Fibroblast of skin of scalp (primary cell): ENCODE data around the gene SBSN. TPM values are rescaled to one million over a fixed set of nuclear protein-coding genes. Genes with fewer than 3 reads are reported as not detected.

ENCODE experiments used
- DNase-seq: peaks from one replicate; pipeline ENCODE4 v3.0.0-alpha.2; 2013
- polyA plus RNA-seq, 2 experiments: library from polyadenylated mRNA; unstranded; fragments of 120-200 nt; gene quantifications; one replicate each; pipeline ENCODE4 v1.2.1, GENCODE V29; 2013; ENCODE audit not compliant: insufficient read length in 2 of 2

Gene SBSN, protein sequence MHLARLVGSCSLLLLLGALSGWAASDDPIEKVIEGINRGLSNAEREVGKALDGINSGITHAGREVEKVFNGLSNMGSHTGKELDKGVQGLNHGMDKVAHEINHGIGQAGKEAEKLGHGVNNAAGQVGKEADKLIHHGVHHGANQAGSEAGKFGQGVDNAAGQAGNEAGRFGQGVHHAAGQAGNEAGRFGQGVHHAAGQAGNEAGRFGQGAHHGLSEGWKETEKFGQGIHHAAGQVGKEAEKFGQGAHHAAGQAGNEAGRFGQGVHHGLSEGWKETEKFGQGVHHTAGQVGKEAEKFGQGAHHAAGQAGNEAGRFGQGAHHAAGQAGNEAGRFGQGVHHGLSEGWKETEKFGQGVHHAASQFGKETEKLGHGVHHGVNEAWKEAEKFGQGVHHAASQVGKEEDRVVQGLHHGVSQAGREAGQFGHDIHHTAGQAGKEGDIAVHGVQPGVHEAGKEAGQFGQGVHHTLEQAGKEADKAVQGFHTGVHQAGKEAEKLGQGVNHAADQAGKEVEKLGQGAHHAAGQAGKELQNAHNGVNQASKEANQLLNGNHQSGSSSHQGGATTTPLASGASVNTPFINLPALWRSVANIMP
- polyA plus RNA-seq (2013, experiment 1 of 2; ENCODE audit: insufficient read length) = 1.5 TPM
- 1.3 TPM for polyA plus RNA-seq (2013, experiment 2 of 2; ENCODE audit: insufficient read length)

DNA sequence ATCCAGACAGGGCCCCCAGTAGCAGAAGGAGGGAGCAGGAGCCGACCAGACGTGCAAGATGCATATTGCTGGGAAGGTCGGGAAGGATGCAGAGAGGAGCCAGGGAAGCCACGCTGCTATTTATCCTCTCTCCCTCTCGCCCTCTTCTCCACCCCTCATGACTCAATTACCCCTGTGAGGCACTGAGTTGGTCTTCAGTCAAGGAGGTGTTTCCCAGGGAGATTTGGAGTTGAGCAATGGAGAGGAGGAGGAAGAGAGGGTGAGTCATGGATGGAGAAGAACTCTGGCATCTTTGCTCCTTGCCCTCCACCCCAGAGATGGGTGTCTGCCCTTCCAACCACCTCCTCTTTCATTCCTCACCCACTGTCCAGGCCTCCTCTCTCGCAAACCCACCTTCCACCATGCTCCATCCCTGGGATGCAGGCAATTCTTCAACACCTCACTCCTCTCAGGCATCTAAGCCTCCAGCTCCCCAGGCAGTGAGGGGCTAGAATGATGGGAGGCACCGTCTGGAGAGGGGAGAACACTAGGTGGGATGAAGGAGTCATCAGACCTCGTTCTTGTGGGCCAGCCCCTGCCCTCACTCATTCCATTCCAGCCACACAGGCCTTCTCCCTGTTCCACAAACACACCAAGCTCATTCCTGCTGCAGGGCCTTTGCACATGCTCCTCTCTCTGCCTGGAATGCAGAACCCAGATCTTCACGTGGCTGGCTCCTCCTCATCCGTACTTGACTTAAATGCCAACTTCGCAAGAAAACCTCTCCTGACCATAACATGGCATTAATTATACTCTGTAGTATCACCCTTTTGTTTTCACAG, at the start of gene SBSN:
SBSN (minus strand) TSS at position 94 of the 821 bp plus-strand sequence; CDS start at position 64, 30 bp downstream.
- peak; percentile 67 for DNase-seq

DNA sequence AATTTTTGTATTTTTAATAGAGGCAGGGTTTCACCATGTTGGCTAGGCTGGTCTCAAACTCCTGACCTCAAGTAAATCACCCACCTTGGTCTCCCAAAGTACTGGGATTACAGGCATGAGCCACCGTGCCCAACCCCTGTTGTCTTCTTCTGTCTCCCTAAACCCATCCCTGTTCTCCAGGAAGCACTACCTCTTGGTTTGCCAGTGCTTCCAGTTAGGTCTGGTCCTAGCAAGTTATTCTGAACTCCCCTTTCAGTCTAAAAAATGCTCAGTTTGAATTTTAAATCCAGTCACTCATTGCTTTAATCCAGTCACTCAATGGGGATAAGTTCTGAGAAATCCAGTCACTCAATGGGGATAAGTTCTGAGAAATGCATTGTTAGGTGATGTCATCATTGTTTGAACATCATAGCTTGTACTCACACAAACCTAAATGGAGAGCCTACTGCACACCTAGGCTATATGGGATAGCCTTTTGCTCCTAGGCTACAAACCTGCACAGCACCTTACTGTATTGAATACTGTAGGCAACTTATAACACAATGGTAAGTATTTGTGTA, 43.4 kb upstream of the SBSN start:
- no peak for DNase-seq

DNA sequence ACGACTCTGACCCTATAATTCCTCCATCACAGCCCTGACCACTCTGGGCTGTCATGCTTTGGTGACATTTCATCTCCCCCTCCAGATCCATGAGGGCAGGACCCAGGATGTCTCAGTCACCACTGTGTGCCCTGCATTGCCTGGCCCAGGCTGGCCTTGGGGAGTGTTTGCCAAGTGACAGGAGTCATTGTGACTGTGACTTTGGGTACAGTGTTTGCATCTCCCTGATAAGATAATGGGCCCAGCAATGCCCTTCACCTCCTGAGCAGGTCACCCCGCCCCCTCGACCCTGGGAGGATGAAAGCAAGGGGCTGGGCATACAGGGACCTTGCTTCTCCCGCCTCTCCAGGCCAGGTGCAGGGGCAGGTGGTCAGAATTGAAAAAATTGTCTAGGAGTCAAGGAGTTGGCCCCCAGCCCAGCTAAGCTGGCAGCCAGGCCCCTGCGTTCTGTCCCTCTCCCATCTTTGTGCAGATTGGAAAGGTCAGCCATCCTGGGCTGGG, 41.2 kb upstream of the SBSN start:
- no peak for DNase-seq

DNA sequence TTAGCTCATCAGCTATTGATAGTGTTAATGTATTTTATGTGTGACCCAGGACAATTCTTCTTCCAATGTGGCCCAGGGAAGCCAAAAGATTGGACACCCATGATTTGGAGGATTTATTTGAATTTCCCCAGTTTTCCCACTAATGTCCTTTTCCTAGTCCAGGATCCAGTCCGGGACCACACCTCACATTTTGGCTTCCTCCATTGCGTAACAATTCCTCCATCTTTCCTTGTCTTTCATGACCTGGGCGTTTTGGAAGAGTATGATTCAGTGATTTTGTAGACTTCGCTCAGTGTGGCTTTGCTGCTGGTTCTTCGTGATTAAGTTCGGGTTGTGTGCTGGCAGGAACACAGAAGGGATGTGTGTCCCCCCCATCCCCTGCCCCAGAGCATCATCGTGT, 38.6 kb upstream of the SBSN start:
- no peak for DNase-seq

DNA sequence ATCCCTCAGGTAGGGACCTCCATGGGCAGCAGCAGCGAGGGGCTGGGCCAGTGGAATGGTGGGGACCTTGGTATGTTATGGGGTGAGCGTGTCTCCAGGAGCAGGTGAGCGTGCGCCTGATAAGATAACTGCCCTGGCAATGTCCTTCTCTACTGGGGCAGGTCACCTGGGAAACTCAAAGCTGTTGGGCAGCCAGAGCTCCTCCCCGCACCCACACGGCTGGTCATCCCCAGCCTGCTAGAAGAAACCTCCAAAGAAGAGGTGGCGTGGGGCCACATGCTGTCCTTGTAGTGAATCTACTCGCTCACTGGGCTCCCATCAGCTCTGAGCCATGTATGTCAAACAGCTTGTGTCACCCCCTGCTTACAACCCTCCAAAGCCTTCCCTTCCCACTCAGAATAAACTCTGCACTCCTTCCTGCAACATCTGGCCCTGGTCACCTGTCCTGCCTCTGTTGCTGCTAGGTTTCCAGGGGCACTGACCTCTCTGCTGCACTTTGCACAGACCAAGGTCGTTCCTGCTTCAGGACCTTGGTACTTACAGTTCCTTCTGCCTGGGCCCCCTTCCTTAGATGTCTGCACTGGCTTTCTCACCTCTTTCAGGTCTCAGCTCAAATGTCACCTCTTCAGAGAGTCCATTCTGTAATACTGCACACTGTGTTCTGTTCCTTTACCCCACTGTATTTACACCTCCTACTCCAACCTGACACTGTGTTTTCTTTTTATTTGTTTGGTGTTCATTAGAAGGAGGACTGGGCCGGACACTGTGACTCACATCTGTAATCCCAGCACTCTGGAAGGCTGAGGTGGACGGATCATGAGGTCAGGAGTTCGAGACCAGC, 37.1 kb upstream of the SBSN start:
- no peak for DNase-seq

DNA sequence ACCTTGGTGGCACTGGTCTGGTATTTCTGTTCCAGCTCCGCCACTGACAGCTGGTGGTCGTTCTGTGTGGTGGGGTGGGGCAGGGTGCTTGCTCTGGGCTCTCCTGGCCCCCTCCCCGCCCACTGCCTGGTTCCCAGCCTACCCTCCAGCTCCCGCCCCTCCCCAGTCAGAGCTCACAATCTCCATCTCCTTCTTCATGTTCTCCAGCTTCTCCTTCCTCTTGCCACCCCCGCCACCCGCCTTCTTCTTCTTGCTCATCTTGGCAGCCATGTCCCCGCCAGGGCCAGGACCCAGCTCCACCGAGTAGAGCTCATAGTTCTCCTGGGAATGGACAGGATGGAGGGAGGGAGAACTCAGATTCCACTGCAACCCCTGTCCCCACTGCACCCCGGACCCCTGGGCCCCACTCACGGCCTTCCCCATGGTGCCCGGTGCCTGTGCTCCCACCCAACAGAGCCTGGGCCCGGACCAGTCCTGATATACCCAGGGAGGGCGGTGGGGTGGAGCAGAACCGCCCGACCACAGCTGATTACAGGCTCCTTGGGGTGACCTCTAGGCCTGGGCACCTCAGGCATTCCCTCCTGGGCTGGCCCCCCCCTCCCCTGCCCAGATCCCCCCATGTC, 35.2 kb upstream of the SBSN start, which contains the start of gene ATP4A:
ATP4A (minus strand) TSS at position 452 of the 623 bp plus-strand sequence; CDS start at position 423, 29 bp downstream.
- DNase-seq = no peak

DNA sequence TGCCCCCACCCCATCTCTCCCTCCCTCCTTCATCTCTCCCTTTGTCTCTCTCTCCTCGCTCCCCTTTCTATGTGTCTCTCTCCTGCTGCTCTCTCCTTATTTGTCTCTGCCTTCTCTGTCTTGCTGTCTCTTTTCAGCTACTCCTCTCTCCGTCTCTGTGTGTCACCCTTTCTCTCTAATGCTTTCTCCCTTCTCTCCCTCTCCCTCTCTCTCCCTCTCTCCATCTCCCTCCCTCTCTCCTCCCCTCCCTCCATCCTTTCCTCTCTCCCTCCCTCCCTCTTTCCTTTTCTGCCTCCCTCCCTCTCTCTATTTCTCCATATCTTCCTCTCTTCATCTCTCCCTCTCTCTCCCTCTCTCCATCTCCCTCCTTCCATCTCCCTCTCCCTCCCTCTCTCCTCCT, 34.7 kb upstream of the SBSN start:
- no peak for DNase-seq

DNA sequence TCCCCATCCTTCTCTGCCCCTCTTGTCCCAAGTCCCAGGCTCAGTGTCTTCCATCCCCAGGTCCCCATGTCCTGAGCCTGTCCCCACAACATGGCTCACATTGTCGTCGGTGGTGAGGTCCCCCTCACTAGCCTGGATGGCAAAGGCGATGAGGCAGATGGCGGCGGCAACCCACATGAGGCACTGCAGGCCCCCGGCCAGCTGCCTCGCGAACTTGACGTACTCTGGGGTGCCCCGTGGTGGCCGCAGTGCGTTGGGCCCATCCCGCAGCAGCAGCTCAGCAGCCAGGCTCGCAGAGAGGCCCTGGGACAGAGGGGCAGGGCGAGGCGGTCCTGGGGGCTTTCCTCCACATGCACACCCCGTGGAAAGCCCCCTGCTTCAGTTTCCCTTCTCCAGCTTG, 34.2 kb upstream of the SBSN start:
- DNase-seq = no peak

DNA sequence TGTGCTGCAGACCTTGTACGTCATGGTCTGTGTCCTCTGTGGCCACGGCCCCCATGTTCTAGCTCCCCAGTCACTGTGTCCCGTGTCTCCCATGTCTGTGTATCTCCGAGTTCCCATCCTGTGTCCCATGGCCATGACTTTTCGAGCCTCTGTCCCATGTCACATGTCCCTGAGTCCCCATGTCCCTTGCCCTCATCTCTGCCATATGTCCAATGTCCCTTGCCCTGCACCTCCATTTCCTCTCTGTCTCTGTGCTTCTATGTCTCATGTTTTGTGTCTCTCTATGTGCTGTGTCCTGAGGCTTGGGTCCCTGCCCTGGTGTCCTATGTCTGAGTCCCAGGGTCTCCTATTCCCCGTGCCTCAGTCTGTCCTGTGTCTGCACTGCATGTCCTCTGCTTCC, 33.3 kb upstream of the SBSN start:
- no peak for DNase-seq

DNA sequence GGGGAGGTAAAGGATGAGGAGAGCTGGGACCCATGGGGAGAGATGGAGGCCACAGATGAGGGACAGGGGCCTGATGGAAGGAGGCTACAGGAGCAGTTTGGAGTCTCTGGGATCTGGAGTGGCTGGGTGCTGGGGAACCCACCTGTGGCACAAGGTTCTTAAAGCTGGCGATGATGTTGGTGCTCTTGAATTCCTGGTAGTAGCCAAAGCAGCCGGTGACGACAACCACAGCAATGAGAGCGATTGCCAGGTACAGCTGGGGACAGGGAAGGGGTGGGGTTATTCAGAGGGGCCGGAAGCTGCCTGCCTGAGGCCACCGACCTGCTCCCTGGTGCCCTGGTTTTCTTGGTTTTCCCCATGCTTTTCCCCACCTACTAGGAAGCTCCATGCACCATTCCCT, 32.6 kb upstream of the SBSN start:
- no peak for DNase-seq

DNA sequence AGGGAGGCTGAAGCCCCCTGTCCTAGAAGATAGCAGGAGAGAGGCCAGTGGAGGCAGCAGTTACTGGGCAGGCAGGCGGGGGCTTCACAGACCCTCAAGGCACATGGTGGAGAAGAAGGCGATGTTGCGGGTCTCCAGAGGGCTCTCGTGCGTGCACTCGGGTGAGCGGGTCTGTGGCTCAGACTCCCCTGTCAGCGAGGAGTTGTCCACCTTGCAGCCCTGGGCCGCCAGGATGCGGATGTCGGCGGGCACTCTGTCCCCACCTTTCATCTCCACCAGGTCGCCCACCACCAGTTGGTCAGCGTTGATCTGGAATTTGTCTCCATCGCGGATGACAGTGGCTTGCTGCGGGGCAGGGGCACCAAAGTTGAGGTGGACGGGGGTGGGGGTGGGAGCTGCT, 32.2 kb upstream of the SBSN start:
- no peak for DNase-seq

DNA sequence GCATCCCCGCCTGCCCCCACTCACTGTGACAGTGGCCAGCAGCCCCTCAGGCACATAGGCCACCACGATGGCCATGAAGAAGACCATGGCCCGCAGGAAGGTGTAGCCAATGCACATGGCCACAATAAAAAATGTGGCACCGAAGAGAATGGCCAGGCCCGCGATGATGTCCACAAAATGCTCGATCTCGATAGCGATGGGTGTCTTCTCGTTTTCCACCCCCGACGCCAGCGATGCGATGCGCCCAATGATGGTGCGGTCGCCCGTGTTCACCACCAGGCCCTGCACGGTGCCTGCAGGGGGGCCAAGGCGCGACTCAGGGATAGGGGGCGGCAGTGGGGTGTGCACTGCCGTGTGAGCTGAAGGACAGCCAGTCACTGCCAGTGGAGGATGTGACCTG, 31.7 kb upstream of the SBSN start:
- DNase-seq = no peak

DNA sequence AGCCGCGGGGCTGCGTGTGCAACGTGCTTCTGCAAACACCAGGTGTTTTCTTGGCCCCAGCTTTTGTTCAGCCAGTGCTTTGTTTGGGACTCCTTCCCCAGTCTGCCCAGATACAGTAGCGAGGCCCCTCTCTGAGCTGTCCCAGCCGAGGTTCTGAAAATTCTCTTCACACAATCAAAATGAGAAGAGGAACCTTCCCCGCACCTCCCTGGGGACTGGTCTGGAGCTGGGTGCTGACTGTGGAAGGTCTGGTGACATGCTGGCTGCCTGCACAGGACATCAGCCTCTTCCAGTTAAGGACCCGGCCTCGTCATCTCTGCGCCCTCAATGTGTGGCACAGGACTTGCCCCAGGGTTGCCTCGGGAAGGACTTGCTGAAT, 31.2 kb upstream of the SBSN start:
- DNase-seq = no peak

DNA sequence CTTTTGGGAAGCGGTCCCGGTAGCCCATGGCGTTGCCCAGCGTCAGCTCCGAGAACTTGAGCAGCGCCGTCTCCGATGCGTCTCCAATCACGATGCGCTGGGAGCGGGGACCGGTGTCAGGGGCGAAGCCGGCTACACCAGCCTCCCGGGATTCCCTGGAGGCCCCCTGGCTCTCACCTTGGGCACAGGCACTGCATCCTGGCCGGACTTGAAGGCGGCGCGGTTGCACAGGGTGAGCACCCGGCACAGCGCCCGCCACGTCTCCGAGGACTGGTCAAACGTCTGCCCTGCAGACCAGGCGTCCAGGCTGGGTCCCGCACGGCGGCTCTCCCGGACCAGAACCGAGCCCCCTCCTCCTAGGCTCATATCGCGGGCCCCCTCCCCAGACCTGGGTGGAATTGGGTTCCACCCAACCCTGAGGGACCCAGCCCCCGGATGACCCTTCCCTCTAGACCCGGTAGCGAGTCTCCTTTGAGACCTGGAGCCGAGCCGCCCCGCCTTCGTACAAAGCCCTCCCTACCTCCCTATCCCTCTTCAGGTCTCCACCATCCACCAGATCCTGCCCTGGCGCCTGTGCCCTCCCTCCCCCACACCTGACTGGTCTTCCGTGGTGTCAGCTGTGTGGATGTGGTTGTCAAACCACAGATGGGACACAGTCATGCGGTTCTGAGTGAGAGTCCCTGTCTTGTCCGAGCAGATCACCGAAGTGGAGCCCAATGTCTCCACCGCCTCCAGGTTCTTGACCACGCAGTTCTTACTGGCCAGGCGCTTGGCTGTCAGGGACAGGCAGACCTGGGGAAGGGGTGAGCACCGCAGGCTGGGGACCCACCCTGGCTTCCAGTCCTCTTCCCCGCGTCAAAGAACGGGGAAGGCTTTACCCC, 30.5 kb upstream of the SBSN start:
- no peak for DNase-seq

DNA sequence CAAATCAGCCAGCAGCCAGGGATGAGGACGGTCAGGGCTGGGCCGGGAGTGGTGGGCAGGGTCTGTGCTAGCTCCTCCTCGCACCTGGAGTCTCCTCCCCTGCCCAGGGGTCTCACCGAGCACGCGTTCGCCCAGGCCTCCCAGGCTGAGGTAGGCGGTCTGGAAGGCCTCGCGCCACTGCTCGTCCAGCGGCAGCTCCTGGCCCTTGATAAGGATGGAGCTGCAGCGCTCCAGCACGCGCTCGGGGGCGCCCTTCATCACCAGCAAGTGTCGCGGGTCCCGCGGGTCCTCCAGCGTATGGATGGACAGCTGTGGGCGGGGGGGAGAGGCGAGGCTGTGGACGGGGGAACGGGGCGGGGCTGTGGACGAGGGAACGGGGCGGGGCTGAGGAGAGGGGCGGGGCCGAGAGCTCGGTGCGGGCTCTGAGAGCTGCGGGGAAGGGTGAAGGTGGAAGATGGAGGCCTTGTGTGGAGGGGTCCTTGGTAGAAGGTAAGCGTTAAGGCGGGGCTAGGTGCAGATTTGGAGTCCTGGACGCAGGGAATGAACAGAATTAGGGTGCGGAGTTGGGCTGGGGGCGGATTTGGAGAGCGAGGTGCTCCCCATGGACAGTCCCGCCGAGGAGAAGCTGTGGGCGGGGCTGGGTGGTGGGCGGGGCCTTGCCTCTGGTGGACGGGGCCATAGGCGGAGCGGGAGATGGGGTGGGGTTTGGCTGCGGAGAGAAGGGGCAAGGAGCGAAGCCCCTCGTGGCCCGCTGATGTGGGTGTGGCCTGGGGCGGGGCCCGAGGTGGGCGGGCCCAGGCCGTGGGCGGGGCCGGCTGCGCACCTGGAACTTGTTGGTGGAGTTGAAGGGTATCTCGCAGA, 29.7 kb upstream of the SBSN start:
- peak; percentile 58 for DNase-seq

DNA sequence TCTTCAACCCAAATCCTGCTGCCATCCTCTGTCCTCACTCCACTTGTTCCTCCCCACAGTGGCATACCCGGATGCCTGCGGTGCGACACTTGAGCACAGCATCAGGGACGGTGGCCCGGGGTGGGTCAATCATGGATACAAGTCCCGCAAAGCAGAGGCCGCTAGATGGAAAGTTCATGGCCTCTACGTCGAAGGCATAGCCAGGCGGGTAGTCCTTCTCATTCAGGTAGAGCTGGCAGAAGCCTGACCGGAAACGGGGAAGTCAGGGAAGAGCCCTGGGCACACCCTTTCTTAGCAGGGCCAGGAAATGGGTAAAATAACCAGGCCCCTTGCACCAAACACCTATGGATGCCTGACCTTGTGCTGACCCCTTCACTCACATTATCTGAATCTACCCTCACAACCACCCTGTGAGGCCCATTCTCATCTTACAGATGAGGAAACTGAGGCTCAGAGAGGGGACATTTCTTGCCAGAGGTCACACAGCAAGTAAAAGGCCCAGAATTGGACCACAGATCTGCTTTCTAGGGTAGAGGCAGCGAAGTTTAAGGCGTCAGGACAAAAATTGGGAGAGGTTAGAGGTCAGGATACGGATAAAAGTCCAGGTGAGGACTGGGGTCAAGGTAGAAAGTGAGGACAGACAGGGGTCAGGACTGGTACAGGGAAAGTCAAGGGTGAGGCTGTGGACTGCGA, 28.9 kb upstream of the SBSN start:
- no peak for DNase-seq

DNA sequence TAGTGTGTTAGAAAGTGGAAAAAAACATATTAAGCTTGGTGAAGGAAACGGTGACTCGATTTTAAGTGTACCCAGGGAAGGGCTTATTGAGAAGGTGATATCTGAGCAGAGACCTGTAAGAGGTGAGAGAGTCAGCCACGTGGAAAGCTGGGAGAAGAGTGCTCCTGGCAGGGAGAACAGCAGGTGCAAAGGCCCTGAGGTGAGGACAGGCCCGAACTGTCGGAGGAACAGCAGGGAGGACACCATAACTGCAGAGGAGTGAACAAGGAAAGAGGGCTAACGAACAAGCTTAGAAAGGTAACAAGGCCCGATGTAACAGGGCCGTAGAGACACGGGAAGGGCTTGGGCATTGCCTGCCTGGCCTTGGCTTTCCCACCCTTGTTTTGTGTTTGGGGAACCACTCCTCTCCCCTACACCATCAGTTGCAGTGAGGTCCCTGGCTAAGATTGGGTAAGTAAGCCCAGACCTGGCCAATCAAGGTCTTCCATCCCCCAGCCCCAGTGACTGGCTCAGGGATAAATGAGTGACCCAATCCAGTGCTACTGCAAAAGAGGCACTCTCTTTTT, 28.0 kb upstream of the SBSN start:
- no peak for DNase-seq
